ENCODE results near the gene EPB41L4A. TPM values are rescaled to one million over a fixed set of nuclear protein-coding genes. Genes with fewer than 3 reads are reported as not detected.

Gene EPB41L4A
- polyA plus RNA-seq, 3 donors: 2.9 to 9.0 (median 6.1) TPM

- 47 to 50% (median 48%) methylated on average over 4 of the region's 4 CpGs for WGBS, 3 donors
- H3K27ac ChIP-seq (ENCODE audit: low read depth, low read length): no peak overlapping the region
Observed at GRCh38 chr5:112205846-112206245, 213.2 kb downstream of the EPB41L4A start.

GRCh38 chr5:112203229-112203628, 215.8 kb downstream of the EPB41L4A start:
- no peak overlapping the region for H3K27ac ChIP-seq (ENCODE audit: low read depth, low read length)
- 87 to 92% (median 89%) methylated on average over 4 of the region's 4 CpGs for WGBS, 3 donors

GRCh38 chr5:112202694-112203093, 216.4 kb downstream of the EPB41L4A start:
- WGBS, 3 donors: 96 to 98% (median 98%) methylated on average over 2 of the region's 2 CpGs
- H3K27ac ChIP-seq (ENCODE audit: low read depth, low read length): no peak overlapping the region

GRCh38 chr5:112201141-112201540, 217.9 kb downstream of the EPB41L4A start:
- no peak overlapping the region for H3K27ac ChIP-seq (ENCODE audit: low read depth, low read length)
- WGBS, 3 donors: 93% methylated on average over 3 of the region's 3 CpGs

GRCh38 chr5:112200131-112200530, 218.9 kb downstream of the EPB41L4A start:
- H3K27ac ChIP-seq (ENCODE audit: low read depth, low read length): no peak overlapping the region
- WGBS, 3 donors: 59 to 83% (median 77%) methylated on average over 3 of the region's 3 CpGs

- WGBS, 3 donors: 72 to 87% (median 72%) methylated on average over 3 of the region's 3 CpGs
Observed at GRCh38 chr5:112196584-112196983, 222.5 kb downstream of the EPB41L4A start.

GRCh38 chr5:112195924-112196323, 223.2 kb downstream of the EPB41L4A start:
- WGBS, 3 donors: 84 to 91% (median 91%) methylated on average over 4 of the region's 4 CpGs
- no peak overlapping the region for H3K27ac ChIP-seq (ENCODE audit: low read depth, low read length)

More at GRCh38 chr5:112196584-112196983, 222.5 kb downstream of the EPB41L4A start:
- H3K27ac ChIP-seq (ENCODE audit: low read depth, low read length): no peak overlapping the region

- no peak overlapping the region for H3K27ac ChIP-seq (ENCODE audit: low read depth, low read length)
- WGBS, 3 donors: 82 to 93% (median 92%) methylated on average over 3 of the region's 3 CpGs
Observed at GRCh38 chr5:112192866-112193265, 226.2 kb downstream of the EPB41L4A start.

- H3K27ac ChIP-seq (ENCODE audit: low read depth, low read length): no peak overlapping the region
- 90 to 93% (median 90%) methylated on average over 4 of the region's 4 CpGs for WGBS, 3 donors
Observed at GRCh38 chr5:112192072-112192471, 227.0 kb downstream of the EPB41L4A start.

GRCh38 chr5:112189391-112189790, 229.7 kb downstream of the EPB41L4A start:
- H3K27ac ChIP-seq (ENCODE audit: low read depth, low read length): no peak overlapping the region
- WGBS, 3 donors: 46 to 66% (median 58%) methylated on average over 4 of the region's 4 CpGs

GRCh38 chr5:112186401-112186990, 232.6 kb downstream of the EPB41L4A start:
- WGBS, 3 donors: 62 to 72% (median 68%) methylated on average over 4 of the region's 4 CpGs

GRCh38 chr5:112183874-112184273, 235.2 kb downstream of the EPB41L4A start:
- WGBS, 3 donors: 86 to 93% (median 92%) methylated on average over 8 of the region's 8 CpGs

More at GRCh38 chr5:112186401-112186990, 232.6 kb downstream of the EPB41L4A start:
- no peak overlapping the region for H3K27ac ChIP-seq (ENCODE audit: low read depth, low read length)

GRCh38 chr5:112183103-112183711, 235.9 kb downstream of the EPB41L4A start:
- 40 to 59% (median 58%) methylated on average over 8 of the region's 8 CpGs for WGBS, 3 donors
- no peak overlapping the region for H3K27ac ChIP-seq (ENCODE audit: low read depth, low read length)

More at GRCh38 chr5:112183874-112184273, 235.2 kb downstream of the EPB41L4A start:
- no peak overlapping the region for H3K27ac ChIP-seq (ENCODE audit: low read depth, low read length)

GRCh38 chr5:112179290-112179689, 239.8 kb downstream of the EPB41L4A start:
- no peak overlapping the region for H3K27ac ChIP-seq (ENCODE audit: low read depth, low read length)
- 68 to 88% (median 85%) methylated on average over 1 of the region's 1 CpG for WGBS, 3 donors

GRCh38 chr5:112174959-112175594, 244.0 kb downstream of the EPB41L4A start:
- H3K27ac ChIP-seq (ENCODE audit: low read depth, low read length): no peak overlapping the region
- WGBS, 3 donors: 23 to 33% (median 31%) methylated on average over 8 of the region's 8 CpGs

- 77 to 82% (median 81%) methylated on average over 3 of the region's 3 CpGs for WGBS, 3 donors
Observed at GRCh38 chr5:112165897-112166737, 253.0 kb downstream of the EPB41L4A start.

GRCh38 chr5:112165399-112165798, 253.7 kb downstream of the EPB41L4A start:
- WGBS, 3 donors: 66 to 78% (median 72%) methylated on average over 3 of the region's 3 CpGs
- H3K27ac ChIP-seq (ENCODE audit: low read depth, low read length): no peak overlapping the region

More at GRCh38 chr5:112165897-112166737, 253.0 kb downstream of the EPB41L4A start:
- H3K27ac ChIP-seq (ENCODE audit: low read depth, low read length): no peak overlapping the region

- no peak overlapping the region for H3K27ac ChIP-seq (ENCODE audit: low read depth, low read length)
- 83 to 90% (median 89%) methylated on average over 1 of the region's 1 CpG for WGBS, 3 donors
Observed at GRCh38 chr5:112163435-112163834, 255.6 kb downstream of the EPB41L4A start.

GRCh38 chr5:112161392-112161748, 257.7 kb downstream of the EPB41L4A start:
- no peak overlapping the region for H3K27ac ChIP-seq (ENCODE audit: low read depth, low read length)
- 0 to 1% (median 0%) methylated on average over 8 of the region's 8 CpGs for WGBS, 3 donors

All from adipose tissue (tissue), 3 donors.